Stimulated activated CD4-positive, alpha-beta T cell treated with anti-CD3 and anti-CD28 coated beads, TNF-alpha, amount 100 ng/mL, for 1 hour (primary cell): Measurements from ENCODE around the gene PARP15.
"Not testable (repeated sequence)": the region's sequence is repeated elsewhere in the genome, so short reads cannot be mapped to it uniquely, and the experiment has no call there.

Experiments used
- DNase-seq, 3 donors: peaks; one replicate each; pipeline ENCODE4 v3.0.0-alpha.2; 2020; ENCODE audit warnings: low read depth in 3 of 3, low spot score in 1 of 3

PARP15 gene

GRCh38 chr3:122662505-122662904, 85.1 kb downstream of the PARP15 start:
- no peak for DNase-seq

GRCh38 chr3:122665226-122665786, 87.9 kb downstream of the PARP15 start:
- no peak for DNase-seq

GRCh38 chr3:122665881-122666280, 88.4 kb downstream of the PARP15 start:
- DNase-seq: no peak

DNA sequence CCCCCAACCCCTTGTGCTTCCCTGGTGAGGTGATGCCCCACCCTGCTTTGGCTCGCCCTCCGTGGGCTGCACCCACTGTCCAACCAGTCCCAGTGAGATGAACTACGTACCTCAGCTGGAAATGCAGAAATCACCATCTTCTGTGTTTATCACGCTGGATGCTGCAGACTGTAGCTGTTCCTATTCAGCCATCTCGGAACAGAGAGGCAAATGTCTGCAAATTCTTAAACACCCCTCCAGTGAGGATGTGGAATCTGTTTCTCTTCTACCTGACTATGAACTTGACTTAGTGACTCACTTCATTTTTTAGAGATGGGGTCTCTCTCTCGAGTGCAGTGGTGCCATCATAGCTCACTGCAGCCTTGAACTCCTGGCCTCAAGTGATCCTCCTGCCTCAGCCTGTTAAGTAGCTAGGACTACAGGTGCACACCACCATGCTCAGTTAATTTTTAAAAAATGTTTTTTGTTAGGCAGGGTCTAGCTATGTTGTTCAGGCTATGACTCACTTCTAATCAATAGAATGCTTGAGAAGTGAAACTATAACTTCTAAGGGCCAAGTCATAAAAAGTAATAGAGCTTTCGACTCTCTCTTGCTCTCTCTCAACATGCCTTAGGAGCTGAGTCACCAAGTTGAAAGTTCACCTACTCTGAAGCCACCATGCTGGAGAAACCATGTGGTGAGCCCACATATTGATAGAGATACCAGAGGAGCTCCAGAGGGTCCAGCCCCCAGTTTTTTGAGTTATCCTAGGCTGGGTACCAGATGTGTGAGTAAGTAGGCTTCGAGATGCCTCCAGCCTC, 91.7 kb downstream of the PARP15 start:
- DNase-seq: no peak

GRCh38 chr3:122671553-122671952, 94.1 kb downstream of the PARP15 start:
- no peak for DNase-seq

GRCh38 chr3:122674339-122674738, 96.9 kb downstream of the PARP15 start:
- DNase-seq: no peak

DNA sequence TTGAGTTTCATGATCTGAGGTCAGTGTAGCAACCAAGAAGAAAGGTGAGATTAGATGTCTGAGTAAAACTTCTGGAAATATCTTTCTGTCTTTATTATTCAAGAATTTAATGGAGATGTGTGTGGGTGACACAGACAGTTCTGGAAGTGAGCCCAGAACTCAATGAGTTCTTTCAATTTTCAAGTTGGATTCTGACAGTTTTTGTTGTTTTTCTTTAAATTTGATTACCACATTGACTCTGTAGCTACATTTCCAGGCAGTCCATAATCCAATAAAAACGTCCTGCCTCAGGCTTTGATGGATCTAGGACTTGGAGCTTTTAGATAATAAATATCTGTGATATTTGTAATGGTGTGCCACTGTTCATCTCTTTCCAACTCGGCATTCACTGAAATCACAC, 99.3 kb downstream of the PARP15 start:
- DNase-seq: no peak

GRCh38 chr3:122677216-122677615, 99.8 kb downstream of the PARP15 start:
- DNase-seq: no peak

- DNase-seq: no peak
Observed at GRCh38 chr3:122678506-122678905, 101.1 kb downstream of the PARP15 start.

DNA sequence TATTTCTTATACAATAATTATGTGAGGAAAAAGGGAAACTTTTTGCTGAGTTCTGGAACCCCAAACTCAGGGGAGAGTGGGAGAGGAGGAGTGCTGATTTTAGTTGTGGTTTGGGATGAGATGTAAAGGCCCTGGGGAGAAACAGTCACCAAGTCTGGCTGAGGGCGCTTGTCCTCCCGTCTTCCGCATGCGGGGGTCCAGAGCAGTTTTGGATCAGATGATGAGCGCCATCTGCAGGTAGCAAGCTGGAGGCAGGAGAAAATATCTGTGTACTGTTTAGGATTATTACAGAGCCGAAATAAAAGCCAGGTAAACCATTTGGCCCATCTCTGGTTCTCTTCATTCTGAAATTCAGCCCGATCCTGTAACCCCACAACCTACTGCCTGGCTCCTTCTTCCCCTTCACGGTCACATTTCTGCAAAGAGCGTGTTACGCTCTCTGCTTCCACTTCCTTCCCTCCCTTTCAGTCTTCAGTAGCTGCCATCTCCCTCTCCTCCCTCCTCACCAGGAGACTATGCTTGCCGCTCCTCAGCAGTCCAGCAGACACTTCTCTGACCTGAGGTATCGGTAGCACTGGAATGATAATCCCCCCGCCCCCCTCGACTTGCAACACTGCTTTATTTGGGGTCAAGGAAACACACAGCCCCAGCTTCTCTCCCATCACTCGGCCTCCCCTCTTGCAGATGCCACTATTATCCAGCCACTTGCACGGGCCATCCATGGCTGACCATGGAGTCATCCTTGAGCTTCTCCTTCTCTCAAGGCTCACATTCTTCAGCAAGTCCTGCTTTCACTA, 101.8 kb downstream of the PARP15 start:
- peak; percentile 57 to 64 (median 62) for DNase-seq

- no peak for DNase-seq
Observed at GRCh38 chr3:122679882-122680474, 102.5 kb downstream of the PARP15 start.

- peak; percentile 8 to 46 (median 35) for DNase-seq
Observed at GRCh38 chr3:122680475-122681283, 103.2 kb downstream of the PARP15 start, which contains the start of gene PARP14. Gene PARP14, plus strand, starts transcription at chr3:122680839. Its CDS starts 45 bp downstream, at chr3:122680884.

DNA sequence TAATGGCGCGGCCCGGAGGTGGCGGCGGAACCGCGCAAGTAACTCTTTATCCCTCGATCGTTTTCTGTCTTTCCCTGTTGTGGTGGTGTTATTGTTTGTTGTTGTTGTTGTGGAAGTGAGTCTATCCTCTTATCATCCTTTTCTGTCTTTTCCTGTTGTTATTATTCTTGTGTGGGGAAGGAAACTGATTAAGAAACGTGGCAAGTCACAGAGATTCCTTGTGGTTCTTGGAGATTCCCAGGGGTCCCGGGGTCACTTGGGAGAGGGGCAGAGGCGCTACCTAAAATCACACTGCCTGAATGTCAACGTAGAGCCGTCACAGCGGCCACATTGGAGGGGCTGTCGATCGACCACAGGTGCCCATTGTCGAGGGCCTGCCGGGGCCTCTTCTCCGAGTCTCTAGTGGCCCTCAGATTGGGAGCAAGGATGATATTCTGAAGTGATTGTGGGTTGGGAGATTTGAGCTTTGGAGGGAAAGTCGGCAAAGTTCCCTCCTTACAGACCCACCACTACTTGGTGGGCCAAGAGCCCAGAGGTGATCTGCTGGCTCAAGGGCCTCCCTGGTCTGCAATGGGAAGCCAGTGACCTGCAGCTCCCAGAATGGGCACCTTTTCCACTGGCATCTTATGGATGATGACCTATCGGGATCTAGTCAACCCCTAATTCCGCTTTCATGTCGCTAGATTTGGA, 104.0 kb downstream of the PARP15 start:
- no peak for DNase-seq

DNA sequence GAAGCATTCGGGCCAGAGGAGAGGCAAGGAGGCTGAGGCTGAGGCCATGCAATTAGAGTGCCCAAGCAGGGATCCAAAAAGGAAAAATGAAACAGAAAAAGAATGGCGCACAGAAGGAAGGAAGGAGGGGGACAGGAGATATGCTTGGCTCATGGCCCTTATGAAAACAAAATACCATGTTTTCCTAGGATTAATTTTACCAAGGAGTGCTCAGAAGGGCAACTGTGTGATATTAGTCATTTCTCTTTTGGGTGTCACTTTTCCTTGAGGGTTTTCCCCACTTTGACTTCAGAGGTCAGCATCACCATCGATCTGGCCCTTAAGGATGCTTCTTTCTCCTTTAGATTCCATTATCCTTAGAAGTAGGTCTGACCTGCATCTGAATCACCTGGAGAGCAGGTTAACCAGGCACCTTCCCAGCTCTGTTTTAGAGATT, 104.5 kb downstream of the PARP15 start:
- DNase-seq: no peak

GRCh38 chr3:122682778-122683411, 105.4 kb downstream of the PARP15 start:
- not testable (repeated sequence) for DNase-seq

DNA sequence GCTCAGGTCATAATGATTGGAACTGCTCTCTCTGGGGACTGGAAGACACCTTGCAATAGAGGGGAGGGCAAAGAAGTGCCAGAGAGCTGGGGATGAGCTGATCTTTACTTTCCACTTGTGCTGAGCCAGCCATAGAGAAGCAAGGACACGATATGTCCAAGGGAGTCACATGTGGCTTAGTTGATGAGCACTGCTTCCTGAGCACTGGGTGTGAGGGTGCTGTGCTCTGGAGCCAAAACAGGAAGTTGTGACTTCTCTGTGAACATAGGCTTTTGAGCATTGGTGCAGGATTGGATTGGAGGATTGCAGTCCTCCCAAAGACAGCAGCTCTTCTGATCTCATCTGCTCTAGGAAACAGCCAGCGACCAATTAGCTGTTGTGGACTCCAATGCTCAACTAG, 109.8 kb downstream of the PARP15 start:
- no peak for DNase-seq
